ENCODE measurements around the gene MYEF2. TPM values are rescaled to one million over a fixed set of nuclear protein-coding genes. Genes with fewer than 3 reads are reported as not detected.

MYEF2 gene
- total and polyA plus RNA-seq, 10 of the 15 experiments (the other 5 are each of a cell fraction or from before 2014, with no cell fraction given) = 9.2 to 47.0 (median 19.9) TPM

DNA sequence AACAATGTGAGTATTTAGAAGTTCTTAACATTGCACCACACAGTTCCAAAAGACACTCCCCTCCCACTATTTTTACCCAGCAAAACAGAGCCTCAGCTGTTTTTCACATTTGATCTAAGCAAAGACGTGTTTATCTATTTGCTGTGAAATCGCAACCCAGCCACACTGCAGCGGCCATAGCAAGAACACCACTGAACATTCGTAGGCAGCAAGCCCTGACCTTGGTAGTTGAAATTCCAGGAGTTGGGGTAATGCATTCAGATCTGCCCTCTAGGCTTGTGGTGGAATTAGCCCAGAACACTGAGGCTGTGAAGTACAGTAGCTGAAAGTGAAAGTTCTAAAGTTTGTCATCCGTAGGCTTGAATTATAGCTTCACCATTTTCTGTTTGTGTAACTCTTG is 74.4 kb downstream of the MYEF2 start:
- no peak for DNase-seq (ENCODE audit: low read depth, low spot score)
- H3K4me2 ChIP-seq (ENCODE audit: control insufficient read depth, insufficient read depth) = no peak overlapping the region
- no peaks in the 10 kb centered on the region for H3K27me3 ChIP-seq (replicated peaks in 1 of 2; ENCODE audit: control insufficient read depth in 2 of 2, insufficient read depth in 2 of 2, low read length in 1 of 2)
- no peak overlapping the region for H3K4me3 ChIP-seq
- ChIA-PET POLR2A (no interaction called here), CTCF (no interaction called here), RAD21 (ENCODE audit: unreplicated experiment) (no interaction called here), SMC1A (ENCODE audit: uncharacterized antibody, unreplicated experiment) (no interaction called here)
- no peaks in the 10 kb centered on the region for H3K4me1 ChIP-seq (ENCODE audit: control insufficient read depth, insufficient read depth, low read length)
- no peak overlapping the region for H3K9ac ChIP-seq (ENCODE audit: control insufficient read depth, insufficient read depth, low read length)
- H3K27ac ChIP-seq (ENCODE audit: control insufficient read depth, insufficient read depth) = no peak overlapping the region
- TF ChIP-seq, protein P1, sequence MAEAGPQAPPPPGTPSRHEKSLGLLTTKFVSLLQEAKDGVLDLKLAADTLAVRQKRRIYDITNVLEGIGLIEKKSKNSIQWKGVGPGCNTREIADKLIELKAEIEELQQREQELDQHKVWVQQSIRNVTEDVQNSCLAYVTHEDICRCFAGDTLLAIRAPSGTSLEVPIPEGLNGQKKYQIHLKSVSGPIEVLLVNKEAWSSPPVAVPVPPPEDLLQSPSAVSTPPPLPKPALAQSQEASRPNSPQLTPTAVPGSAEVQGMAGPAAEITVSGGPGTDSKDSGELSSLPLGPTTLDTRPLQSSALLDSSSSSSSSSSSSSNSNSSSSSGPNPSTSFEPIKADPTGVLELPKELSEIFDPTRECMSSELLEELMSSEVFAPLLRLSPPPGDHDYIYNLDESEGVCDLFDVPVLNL (IDR thresholded peaks at IDR 0.05; ENCODE audit: low read depth, low read length) = no peak
- no peaks in the 10 kb centered on the region for H3K79me2 ChIP-seq (ENCODE audit: control insufficient read depth, insufficient read depth, low read length)
- no TSS peak for BruUV-seq (replicated peaks)
- in situ Hi-C loops (cut with MboI) = no loop called here
- H3K36me3 ChIP-seq (ENCODE audit: control insufficient read depth in 2 of 2, insufficient read depth in 2 of 2, low read length in 1 of 2) = no peaks in the 10 kb centered on the region
- no peak overlapping the region for H2AFZ ChIP-seq (ENCODE audit: control insufficient read depth, low read depth, low read length)
- H3K9me3 ChIP-seq (replicated peaks; ENCODE audit: control insufficient read depth, insufficient read depth, low read length) = no peaks in the 10 kb centered on the region
- no peaks in the 10 kb centered on the region for H4K20me1 ChIP-seq (ENCODE audit: control insufficient read depth, insufficient read depth)
- no peak for FAIRE-seq
- intact Hi-C loops (cut with micrococcal nuclease; ENCODE audit: unreplicated experiment) = no loop called here
- 77% methylated on average over 5 of the region's 5 CpGs for WGBS (ENCODE audit: insufficient coverage, insufficient replicate concordance, low lambda C conversion rate, missing lambda C conversion rate)
- ATAC-seq = no peak

DNA sequence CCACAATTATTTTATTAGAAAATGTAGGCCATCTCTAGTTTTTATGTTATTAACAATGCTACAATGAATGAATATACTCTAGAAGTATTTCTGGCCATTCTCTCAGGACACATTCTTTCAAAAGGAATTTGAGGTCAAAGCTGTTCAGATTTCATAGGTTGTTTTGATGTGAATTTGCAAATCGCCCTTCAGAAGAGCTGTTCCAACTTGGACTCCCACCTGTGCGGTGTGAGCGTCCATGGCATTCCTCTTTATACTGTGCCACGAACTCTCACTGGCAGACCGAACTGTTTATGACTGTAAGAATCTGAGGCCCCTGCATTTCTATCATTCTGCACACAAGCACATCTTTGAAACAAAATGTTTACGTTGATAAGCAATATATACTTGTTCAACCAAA is 75.9 kb downstream of the MYEF2 start:
- ATAC-seq (no peak), DNase-seq (ENCODE audit: low read depth, low spot score) (no peak), FAIRE-seq (no peak)
- no peak for TF ChIP-seq MEF2B (IDR thresholded peaks at IDR 0.05; ENCODE audit: partially characterized antibody, poor library complexity, severe bottlenecking)
- TF ChIP-seq, protein P2, sequence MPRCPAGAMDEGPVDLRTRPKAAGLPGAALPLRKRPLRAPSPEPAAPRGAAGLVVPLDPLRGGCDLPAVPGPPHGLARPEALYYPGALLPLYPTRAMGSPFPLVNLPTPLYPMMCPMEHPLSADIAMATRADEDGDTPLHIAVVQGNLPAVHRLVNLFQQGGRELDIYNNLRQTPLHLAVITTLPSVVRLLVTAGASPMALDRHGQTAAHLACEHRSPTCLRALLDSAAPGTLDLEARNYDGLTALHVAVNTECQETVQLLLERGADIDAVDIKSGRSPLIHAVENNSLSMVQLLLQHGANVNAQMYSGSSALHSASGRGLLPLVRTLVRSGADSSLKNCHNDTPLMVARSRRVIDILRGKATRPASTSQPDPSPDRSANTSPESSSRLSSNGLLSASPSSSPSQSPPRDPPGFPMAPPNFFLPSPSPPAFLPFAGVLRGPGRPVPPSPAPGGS (IDR thresholded peaks at IDR 0.05; ENCODE audit: borderline replicate concordance, insufficient read depth, low read depth, low read length, poor library complexity, severe bottlenecking) = no peak
- no peak for TF ChIP-seq RCOR1 (conservative IDR thresholded peaks at IDR 0.05; ENCODE audit: low read depth, low read length)
- TF ChIP-seq MYB (IDR thresholded peaks at IDR 0.05; ENCODE audit: borderline replicate concordance, low read depth, low read length) = no peak
- TF ChIP-seq STAT1 (conservative IDR thresholded peaks at IDR 0.05) = no peak
- TF ChIP-seq NRF1 (conservative IDR thresholded peaks at IDR 0.05; ENCODE audit: low read depth, low read length) = no peak
- no peak for TF ChIP-seq SMAD5 (IDR thresholded peaks at IDR 0.05; ENCODE audit: low read depth)
- TF ChIP-seq RELA (IDR thresholded peaks at IDR 0.05; ENCODE audit: borderline replicate concordance, partially characterized antibody) = no peak
- TF ChIP-seq TARDBP (IDR thresholded peaks at IDR 0.05; ENCODE audit: borderline replicate concordance) = no peak
- H3K27ac ChIP-seq (ENCODE audit: control insufficient read depth, insufficient read depth) = no peak overlapping the region
- H3K27me3 ChIP-seq (replicated peaks in 1 of 2; ENCODE audit: control insufficient read depth in 2 of 2, insufficient read depth in 2 of 2, low read length in 1 of 2) = no peaks in the 10 kb centered on the region
- no peak overlapping the region for H3K9ac ChIP-seq (ENCODE audit: control insufficient read depth, insufficient read depth, low read length)
- no peak overlapping the region for H2AFZ ChIP-seq (ENCODE audit: control insufficient read depth, low read depth, low read length)
- no peaks in the 10 kb centered on the region for H3K4me1 ChIP-seq (ENCODE audit: control insufficient read depth, insufficient read depth, low read length)
- BruUV-seq (replicated peaks) = no TSS peak
- in situ Hi-C loops (cut with MboI) (no loop called here), intact Hi-C loops (cut with micrococcal nuclease; ENCODE audit: unreplicated experiment) (no loop called here)
- H3K36me3 ChIP-seq (ENCODE audit: control insufficient read depth in 2 of 2, insufficient read depth in 2 of 2, low read length in 1 of 2) = no peaks in the 10 kb centered on the region
- no peaks in the 10 kb centered on the region for H3K9me3 ChIP-seq (replicated peaks; ENCODE audit: control insufficient read depth, insufficient read depth, low read length)
- ChIA-PET SMC1A (ENCODE audit: uncharacterized antibody, unreplicated experiment) (no interaction called here), CTCF (interaction anchor here (1.3 kb wide), 1 partner anchor 17 kb away, joined by 4 read pairs; no protein-coding TSS in a partner anchor), POLR2A (no interaction called here), RAD21 (ENCODE audit: unreplicated experiment) (no interaction called here)
- H4K20me1 ChIP-seq (ENCODE audit: control insufficient read depth, insufficient read depth) = no peaks in the 10 kb centered on the region
- H3K4me3 ChIP-seq = no peak overlapping the region
- WGBS (ENCODE audit: insufficient coverage, insufficient replicate concordance, low lambda C conversion rate, missing lambda C conversion rate) = 42% methylated on average over 6 of the region's 6 CpGs
- H3K79me2 ChIP-seq (ENCODE audit: control insufficient read depth, insufficient read depth, low read length) = no peaks in the 10 kb centered on the region
- no peak overlapping the region for H3K4me2 ChIP-seq (ENCODE audit: control insufficient read depth, insufficient read depth)
